HFFc6 (cell line): ENCODE data around the gene CRYGB. TPM values are rescaled to one million over a fixed set of nuclear protein-coding genes. Genes with fewer than 3 reads are reported as not detected.
"Not testable (repeated sequence)": the region's sequence is repeated elsewhere in the genome, so short reads cannot be mapped to it uniquely, and the experiment has no call there.

Source experiments
- DNase-seq: peaks from one replicate; pipeline ENCODE4 v3.0.0-alpha.2; 2018
- H3K27ac Mint-ChIP-seq: 2 replicates; pipeline ENCODE4 v1.8.0; 2020; ENCODE audit warnings: mild to moderate bottlenecking, mixed read lengths
- H3K27me3 Mint-ChIP-seq: 2 replicates; pipeline ENCODE4 v1.8.0; 2021; ENCODE audit warnings: mild to moderate bottlenecking, moderate library complexity, mixed read lengths; ENCODE audit not compliant: insufficient read depth
- H3K36me3 Mint-ChIP-seq: 2 replicates; pipeline ENCODE4 v1.8.0; 2021; ENCODE audit warnings: low read depth, mixed read lengths
- H3K4me1 Mint-ChIP-seq: 2 replicates; pipeline ENCODE4 v1.8.0; 2020; ENCODE audit warnings: low read depth, mixed read lengths
- H3K4me3 Mint-ChIP-seq: 2 replicates; pipeline ENCODE4 v1.8.0; 2020; ENCODE audit warnings: mild to moderate bottlenecking, moderate library complexity, mixed read lengths
- H3K9me3 Mint-ChIP-seq: 2 replicates; pipeline ENCODE4 v1.8.0; 2020; ENCODE audit warnings: mild to moderate bottlenecking, mixed read lengths
- CTCF ChIP-seq: fragments of 200-600 bp; sonication (generic); IDR thresholded peaks from 2 replicates; pipeline ENCODE4 v1.5.0; 2021; ENCODE audit warnings: antibody characterized with exemption, mild to moderate bottlenecking
- total RNA-seq, 6 experiments: library from RNA; stranded (reverse); fragmentation: NEBNext Ultra II Directional; extraction: Animal tissue kit (Norgen Biotek cat#: 25700); gene quantifications; 2 replicates in 1 of 6; 3 replicates in 5 of 6; pipeline ENCODE4 v1.2.3, GENCODE V29; 2021

Gene CRYGB
- total RNA-seq, 6 experiments from 2014 or later, result not detected

- TF ChIP-seq CTCF, result no peak
- Mint-ChIP-seq H3K27me3 (peaks cover 13% of the 10 kb centered on the region), H3K36me3 (no peaks in the 10 kb centered on the region), H3K4me1 (peaks cover 10% of the 10 kb centered on the region; the same call in 1 of the 2 replicates), H3K27ac (no peak overlapping the region), H3K4me3 (no peak overlapping the region), H3K9me3 (no peaks in the 10 kb centered on the region)
- DNase-seq, result no peak
Observed at GRCh38 chr2:208103616-208104015, 42.3 kb downstream of the CRYGB start.

GRCh38 chr2:208101716-208102631 is 44.0 kb downstream of the CRYGB start:
- peak; percentile 59 for TF ChIP-seq CTCF
- H3K36me3 Mint-ChIP-seq, result no peaks in the 10 kb centered on the region
- peaks cover 17% of the 10 kb centered on the region for H3K27me3 Mint-ChIP-seq
- H3K4me1 Mint-ChIP-seq, result peaks cover 10% of the 10 kb centered on the region; the same call in 1 of the 2 replicates
- H3K4me3 Mint-ChIP-seq, result no peak overlapping the region
- peak; percentile 20 for DNase-seq
- H3K9me3 Mint-ChIP-seq, result no peaks in the 10 kb centered on the region
- no peak overlapping the region for H3K27ac Mint-ChIP-seq

- Mint-ChIP-seq H3K4me3 (no peak overlapping the region), H3K27ac (no peak overlapping the region), H3K4me1 (peaks cover 10% of the 10 kb centered on the region; the same call in 1 of the 2 replicates), H3K27me3 (peaks cover 16% of the 10 kb centered on the region), H3K36me3 (no peaks in the 10 kb centered on the region), H3K9me3 (no peaks in the 10 kb centered on the region)
- no peak for DNase-seq
- TF ChIP-seq CTCF, result no peak
Observed at GRCh38 chr2:208099682-208100470, 46.1 kb downstream of the CRYGB start.

- H3K4me1 Mint-ChIP-seq, DNase-seq, H3K9me3 Mint-ChIP-seq, H3K36me3 Mint-ChIP-seq, H3K27ac Mint-ChIP-seq, H3K4me3 Mint-ChIP-seq: not testable (repeated sequence)
- H3K27me3 Mint-ChIP-seq, result peaks cover 13% of the 10 kb centered on the region
Observed at GRCh38 chr2:208098701-208099100, 47.3 kb downstream of the CRYGB start.

- peaks cover 10% of the 10 kb centered on the region; the same call in 1 of the 2 replicates for H3K4me1 Mint-ChIP-seq
Observed at GRCh38 chr2:208098267-208098666, 47.7 kb downstream of the CRYGB start.

More at GRCh38 chr2:208098267-208098666, 47.7 kb downstream of the CRYGB start:
- Mint-ChIP-seq H3K27me3 (peaks cover 13% of the 10 kb centered on the region), H3K27ac (no peak overlapping the region), H3K9me3 (no peaks in the 10 kb centered on the region), H3K4me3 (no peak overlapping the region), H3K36me3 (no peaks in the 10 kb centered on the region)
- no peak for DNase-seq
- TF ChIP-seq CTCF, result no peak
